GM21381 (cell line): ENCODE data around the gene ARHGAP22.

Source experiments
- ATAC-seq: cut with Tn5 transposase; IDR thresholded peaks from one replicate; pipeline ENCODE4 v1.9.1; 2021; ENCODE audit warnings: mild to moderate bottlenecking, moderate library complexity; ENCODE audit not compliant: unreplicated experiment

Gene ARHGAP22

DNA sequence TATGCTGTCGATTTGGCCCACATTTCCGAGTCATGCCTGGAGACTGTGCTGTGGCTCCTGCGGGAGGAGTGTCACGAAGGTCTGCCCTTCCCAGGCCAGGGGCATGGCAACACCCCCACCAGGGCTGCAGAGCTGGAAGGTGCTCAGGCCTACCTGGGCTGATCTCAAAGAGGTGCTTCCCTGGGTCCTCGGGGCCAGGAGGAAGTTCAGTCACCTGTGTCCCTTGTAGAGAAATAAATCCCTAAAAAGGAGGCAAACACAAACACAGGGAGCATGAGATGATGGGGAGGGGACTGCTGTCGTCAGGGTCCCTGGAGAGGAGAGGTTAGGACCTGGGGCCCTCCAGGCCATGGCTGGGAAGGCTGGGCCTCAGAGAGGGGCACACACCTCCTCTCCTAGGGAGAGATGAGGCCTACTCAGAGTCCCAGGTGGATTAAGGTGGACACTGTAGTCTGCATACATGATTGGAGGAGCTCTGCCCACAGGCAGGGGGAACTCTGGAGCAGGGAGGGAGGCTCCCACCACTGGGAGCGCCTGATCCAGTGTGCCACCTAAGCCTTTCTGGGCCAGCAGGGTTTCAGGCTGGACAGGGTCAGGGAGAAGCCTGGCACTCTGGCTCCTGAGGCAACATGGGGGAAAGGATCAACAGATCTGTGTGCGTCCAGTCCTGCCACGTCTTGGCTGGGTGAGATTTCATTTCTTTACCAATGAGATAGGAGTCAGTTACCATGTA lies 49.4 kb downstream of the ARHGAP22 start:
- ATAC-seq, result no peak

DNA sequence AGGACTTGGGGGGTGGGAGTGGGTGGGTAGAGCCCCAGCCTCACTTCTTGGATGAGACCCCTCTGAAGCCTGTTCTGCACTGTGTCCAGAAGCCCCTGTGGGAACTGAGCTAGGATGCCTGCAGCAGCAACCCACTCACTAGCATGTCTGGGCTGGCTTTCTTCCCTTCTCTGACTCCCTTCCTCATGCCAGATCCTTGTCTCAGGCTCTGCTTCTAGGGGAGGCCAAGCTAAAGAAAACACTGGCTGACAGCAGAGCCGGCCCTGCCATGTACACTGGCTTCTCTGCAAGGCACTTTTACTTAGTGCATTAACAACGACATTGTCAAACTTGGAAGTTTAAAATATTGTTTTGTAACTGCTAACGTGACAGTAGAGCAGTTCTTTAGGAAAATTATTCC lies 50.2 kb downstream of the ARHGAP22 start:
- ATAC-seq, result no peak

GRCh38 chr10:48554246-48554645 lies 50.6 kb downstream of the ARHGAP22 start:
- ATAC-seq, result no peak

GRCh38 chr10:48552946-48553564 lies 51.8 kb downstream of the ARHGAP22 start:
- no peak for ATAC-seq

- no peak for ATAC-seq
Measured at GRCh38 chr10:48551861-48552591, 52.8 kb downstream of the ARHGAP22 start.

GRCh38 chr10:48550977-48551376 lies 53.9 kb downstream of the ARHGAP22 start:
- ATAC-seq, result no peak

GRCh38 chr10:48550071-48550691 lies 54.7 kb downstream of the ARHGAP22 start:
- ATAC-seq, result no peak

DNA sequence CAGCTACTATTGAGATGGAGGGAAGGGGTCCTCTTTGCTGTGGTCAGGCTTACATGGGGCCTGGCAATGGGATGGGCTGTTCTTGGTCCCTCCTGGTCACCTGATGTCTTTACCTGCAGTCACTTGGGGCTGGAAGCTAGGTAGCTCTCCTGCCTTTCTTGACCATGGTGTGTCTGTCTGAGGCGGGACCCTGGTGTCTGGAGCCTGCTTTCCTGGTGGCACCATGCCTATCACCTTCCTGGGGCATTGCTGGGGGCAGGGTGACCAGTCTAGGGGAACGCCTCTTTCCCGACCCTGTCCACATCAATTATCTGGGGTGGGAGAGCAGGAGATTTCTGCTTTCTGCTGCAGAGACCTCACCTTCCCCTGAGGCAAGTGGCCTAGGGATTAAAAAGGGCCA lies 55.6 kb downstream of the ARHGAP22 start:
- ATAC-seq, result no peak

GRCh38 chr10:48548531-48549135 lies 56.2 kb downstream of the ARHGAP22 start:
- ATAC-seq, result no peak

DNA sequence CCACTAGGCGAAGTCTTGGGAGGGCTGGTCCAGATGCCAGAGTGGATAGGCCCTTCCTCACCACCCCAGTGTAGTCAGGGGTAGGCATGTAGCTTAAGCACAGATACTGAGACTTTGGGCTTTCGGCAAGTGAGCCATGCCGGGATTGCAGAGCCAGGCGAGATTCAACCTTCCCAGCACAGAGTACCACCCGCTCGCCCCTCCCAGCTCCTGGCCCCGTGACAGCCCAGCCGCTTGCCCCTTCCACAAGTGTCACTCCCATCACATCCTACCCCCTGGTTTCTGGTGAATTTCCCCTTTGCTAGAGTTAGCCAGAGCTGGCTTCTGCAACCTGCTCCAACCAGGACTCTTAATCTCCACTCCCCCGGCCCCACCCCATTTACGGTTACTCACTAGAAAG lies 56.9 kb downstream of the ARHGAP22 start:
- ATAC-seq, result no peak

DNA sequence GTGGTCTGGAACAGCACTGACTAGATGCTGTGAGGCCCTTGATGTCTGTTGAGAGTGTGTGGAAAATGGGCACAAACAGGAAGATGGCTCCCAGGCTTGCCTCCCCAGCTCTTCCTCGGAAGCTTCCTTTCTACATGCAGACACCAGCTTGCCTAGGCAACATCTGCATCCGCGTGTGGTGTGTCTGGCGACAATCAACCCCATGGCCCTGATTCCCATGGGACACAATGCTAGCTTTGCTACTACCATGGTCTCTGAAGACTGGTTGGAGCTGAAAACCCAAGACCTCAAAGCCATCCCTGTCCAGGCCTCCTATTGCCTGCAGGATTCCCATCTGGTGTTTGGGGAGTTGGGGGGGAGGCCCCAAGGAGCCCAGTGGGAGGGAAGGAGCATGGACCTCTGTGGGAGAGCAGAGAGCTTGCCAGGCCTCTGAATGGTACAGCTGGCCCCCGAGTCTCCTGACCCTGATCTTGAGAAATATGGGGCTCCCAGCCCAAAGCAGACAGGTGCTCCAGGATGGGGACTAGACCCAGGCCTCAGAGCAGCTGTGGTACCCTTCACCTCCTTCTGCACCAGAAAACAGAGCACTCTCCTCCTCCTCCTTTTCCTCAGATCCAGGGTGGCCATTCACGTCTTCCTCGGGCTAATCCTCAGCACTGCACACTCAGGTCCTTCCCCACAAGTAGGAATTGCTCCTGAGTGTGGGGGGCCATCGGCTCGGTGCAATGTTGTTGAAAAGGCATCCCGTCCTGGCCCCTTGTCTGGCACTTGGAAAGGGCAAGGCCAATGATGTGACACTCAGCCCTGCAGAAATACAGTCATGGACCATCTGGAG lies 57.6 kb downstream of the ARHGAP22 start:
- ATAC-seq, result no peak

- ATAC-seq, result no peak
Measured at GRCh38 chr10:48545462-48546145, 59.3 kb downstream of the ARHGAP22 start.

GRCh38 chr10:48543182-48543844 lies 61.6 kb downstream of the ARHGAP22 start:
- ATAC-seq, result no peak

DNA sequence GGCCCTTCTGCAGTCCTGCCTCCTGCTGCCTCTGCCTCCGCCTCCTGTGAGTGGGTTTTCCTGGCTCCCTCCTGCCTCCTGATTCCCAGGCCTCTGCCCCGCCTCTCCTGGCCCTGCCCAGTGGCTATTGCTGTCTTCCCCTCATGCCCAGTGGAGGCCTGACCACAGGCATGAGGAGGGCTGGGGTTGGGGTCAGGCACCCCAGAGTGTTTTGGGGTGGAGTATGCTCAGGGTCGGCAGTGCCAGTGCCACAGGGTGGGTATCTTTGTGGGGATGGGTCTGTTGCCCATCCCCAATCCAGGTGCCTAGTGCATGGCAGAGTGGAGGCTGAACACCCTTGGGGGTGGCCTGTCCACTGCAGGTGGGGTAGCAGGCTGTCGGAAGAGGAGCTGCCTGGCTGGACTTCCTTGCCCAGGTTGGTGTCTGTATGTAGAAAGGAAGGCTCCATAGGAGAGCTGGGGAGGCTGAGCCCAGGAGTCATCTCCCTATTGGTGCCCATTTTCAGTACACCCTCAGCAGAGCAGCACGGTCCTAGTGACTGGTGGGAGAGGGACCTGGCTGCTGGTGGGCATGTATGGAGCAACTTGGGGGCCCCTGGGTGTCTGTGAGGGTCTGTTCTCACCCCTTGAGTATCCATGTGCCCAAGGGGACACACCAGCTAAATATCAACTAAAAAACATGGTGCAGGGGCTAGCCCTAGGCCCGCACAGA lies 62.2 kb downstream of the ARHGAP22 start:
- no peak for ATAC-seq

GRCh38 chr10:48541144-48541795 lies 63.6 kb downstream of the ARHGAP22 start:
- ATAC-seq, result no peak

- ATAC-seq, result no peak
Measured at GRCh38 chr10:48538611-48539010, 66.3 kb downstream of the ARHGAP22 start.

- ATAC-seq, result no peak
Measured at GRCh38 chr10:48536916-48537890, 67.7 kb downstream of the ARHGAP22 start.
